Mesendoderm (in vitro differentiated cells): Measurements from ENCODE around the gene PRAF2.
A peak's percentile ranks its signal among the peaks of the same experiment; 100 is the strongest.

Experiments used
- DNase-seq: peaks from one replicate; pipeline ENCODE4 v3.0.0; 2013
- H2AK5ac ChIP-seq: 2 replicates; pipeline ENCODE4 v1.6.1; 2013; ENCODE audit warnings: low read length, inconsistent platforms
- H2BK120ac ChIP-seq: 2 replicates; pipeline ENCODE4 v1.6.1; 2013; ENCODE audit warnings: low read depth, mild to moderate bottlenecking, low read length, moderate library complexity, mixed read lengths
- H2BK15ac ChIP-seq: replicated peaks from 2 replicates; pipeline ENCODE4 v1.6.1; 2013; ENCODE audit warnings: low read depth, mild to moderate bottlenecking, moderate library complexity
- H2BK5ac ChIP-seq: 2 replicates; pipeline ENCODE4 v1.6.1; 2013; ENCODE audit warnings: low read length, inconsistent platforms
- H3K18ac ChIP-seq: 2 replicates; pipeline ENCODE4 v1.6.1; 2013; ENCODE audit warnings: mild to moderate bottlenecking, low read length, mixed read lengths
- H3K23ac ChIP-seq: one replicate; pipeline ENCODE4 v1.6.1; 2013; ENCODE audit warnings: low read length
- H3K27ac ChIP-seq: 2 replicates; pipeline ENCODE4 v1.5.1; 2013; ENCODE audit warnings: low read depth, mild to moderate bottlenecking, inconsistent platforms, low read length, moderate library complexity
- H3K27me3 ChIP-seq: 2 replicates; pipeline ENCODE4 v1.6.1; 2013; ENCODE audit warnings: low read length, control low read depth, mild to moderate bottlenecking, inconsistent platforms; ENCODE audit not compliant: insufficient read depth, poor library complexity
- H3K36me3 ChIP-seq: 2 replicates; pipeline ENCODE4 v1.6.1; 2013; ENCODE audit warnings: low read length, inconsistent platforms; ENCODE audit not compliant: control insufficient read depth, insufficient read depth
- H3K4ac ChIP-seq: one replicate; pipeline ENCODE4 v1.6.1; 2013; ENCODE audit warnings: low read depth, mild to moderate bottlenecking, low read length, moderate library complexity
- H3K4me1 ChIP-seq: 2 replicates; pipeline ENCODE4 v1.6.1; 2013; ENCODE audit warnings: low read depth, low read length, inconsistent platforms; ENCODE audit not compliant: control insufficient read depth
- H3K4me2 ChIP-seq: 2 replicates; pipeline ENCODE4 v1.6.1; 2013; ENCODE audit warnings: low read length
- H3K4me3 ChIP-seq: 2 replicates; pipeline ENCODE4 v1.5.1; 2013; ENCODE audit warnings: mild to moderate bottlenecking, low read length
- H3K56ac ChIP-seq: one replicate; pipeline ENCODE4 v1.6.1; 2013; ENCODE audit warnings: low read length
- H3K79me1 ChIP-seq: 2 replicates; pipeline ENCODE4 v1.6.1; 2013; ENCODE audit warnings: low read length, inconsistent platforms
- H3K79me2 ChIP-seq: 2 replicates; pipeline ENCODE4 v1.6.1; 2013; ENCODE audit warnings: mild to moderate bottlenecking, low read length; ENCODE audit not compliant: control insufficient read depth, insufficient read depth
- H3K9ac ChIP-seq: 2 replicates; pipeline ENCODE4 v1.6.1; 2013; ENCODE audit warnings: low read length, inconsistent platforms
- H4K5ac ChIP-seq: one replicate; pipeline ENCODE4 v1.6.1; 2013; ENCODE audit warnings: low read length
- H4K8ac ChIP-seq: one replicate; pipeline ENCODE4 v1.6.1; 2013; ENCODE audit warnings: low read depth, mild to moderate bottlenecking, control low read depth, low read length, moderate library complexity
- WGBS: extraction: QIAGEN DNeasy Blood & Tissue Kit; methylation state at CpG from one replicate; pipeline ENCODE4 v1.1.7; 2013; ENCODE audit warnings: low lambda C conversion rate, missing lambda C conversion rate; ENCODE audit not compliant: insufficient coverage; ENCODE audit errors: extremely low coverage; 5-methylcytosine and 5-hydroxymethylcytosine counted together

PRAF2 gene

DNA sequence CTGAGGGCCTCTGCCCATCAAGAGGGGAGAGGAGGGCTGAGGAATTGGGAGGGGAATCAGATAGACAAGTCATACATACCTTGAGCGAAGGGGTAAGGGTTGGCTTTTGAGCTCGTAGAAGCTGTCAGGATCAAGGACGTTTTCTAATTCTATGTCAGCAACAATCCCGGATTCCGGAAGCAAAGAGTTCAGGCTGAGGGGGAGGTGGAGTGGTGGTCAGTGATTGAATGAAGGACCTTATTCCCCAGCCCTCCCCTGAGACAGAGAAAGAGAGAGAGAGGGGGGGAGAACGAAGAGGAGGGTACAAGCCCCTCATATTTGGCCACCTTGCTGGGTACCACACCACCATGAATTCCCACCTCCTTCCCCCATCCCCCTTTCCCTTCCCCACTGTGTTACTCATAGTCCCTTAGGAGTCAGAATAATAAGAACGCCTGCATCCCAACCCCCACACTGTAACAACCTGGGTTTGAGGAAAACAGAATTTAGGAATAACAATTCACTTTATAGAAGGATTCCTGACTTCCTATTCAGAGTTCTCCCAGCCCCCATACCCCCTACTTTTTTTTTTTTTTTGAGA is 33.3 kb downstream of the PRAF2 start:
- Histone ChIP-seq H2BK15ac (no peak overlapping the region), H3K27ac (peak overlapping the region; percentile 93), H4K5ac (no peak overlapping the region), H2BK5ac (no peak overlapping the region), H3K56ac (peak overlapping the region; percentile 49), H2AK5ac (no peak overlapping the region), H3K4me2 (peak overlapping the region; percentile 40), H3K79me2 (peaks cover 9% of the 10 kb centered on the region), H3K4me1 (peaks cover 4% of the 10 kb centered on the region), H3K18ac (peak overlapping the region; percentile 71), H3K23ac (no peak overlapping the region), H4K8ac (peak overlapping the region; percentile 56), H3K36me3 (peaks cover 3% of the 10 kb centered on the region), H3K4me3 (no peak overlapping the region), H3K27me3 (no peaks in the 10 kb centered on the region), H3K9ac (peak overlapping the region; percentile 44), H2BK120ac (no peak overlapping the region), H3K79me1 (no peaks in the 10 kb centered on the region), H3K4ac (no peak overlapping the region)
- no CpG with 5 or more reads among the region's 7 CpGs for WGBS
- DNase-seq, result no peak

DNA sequence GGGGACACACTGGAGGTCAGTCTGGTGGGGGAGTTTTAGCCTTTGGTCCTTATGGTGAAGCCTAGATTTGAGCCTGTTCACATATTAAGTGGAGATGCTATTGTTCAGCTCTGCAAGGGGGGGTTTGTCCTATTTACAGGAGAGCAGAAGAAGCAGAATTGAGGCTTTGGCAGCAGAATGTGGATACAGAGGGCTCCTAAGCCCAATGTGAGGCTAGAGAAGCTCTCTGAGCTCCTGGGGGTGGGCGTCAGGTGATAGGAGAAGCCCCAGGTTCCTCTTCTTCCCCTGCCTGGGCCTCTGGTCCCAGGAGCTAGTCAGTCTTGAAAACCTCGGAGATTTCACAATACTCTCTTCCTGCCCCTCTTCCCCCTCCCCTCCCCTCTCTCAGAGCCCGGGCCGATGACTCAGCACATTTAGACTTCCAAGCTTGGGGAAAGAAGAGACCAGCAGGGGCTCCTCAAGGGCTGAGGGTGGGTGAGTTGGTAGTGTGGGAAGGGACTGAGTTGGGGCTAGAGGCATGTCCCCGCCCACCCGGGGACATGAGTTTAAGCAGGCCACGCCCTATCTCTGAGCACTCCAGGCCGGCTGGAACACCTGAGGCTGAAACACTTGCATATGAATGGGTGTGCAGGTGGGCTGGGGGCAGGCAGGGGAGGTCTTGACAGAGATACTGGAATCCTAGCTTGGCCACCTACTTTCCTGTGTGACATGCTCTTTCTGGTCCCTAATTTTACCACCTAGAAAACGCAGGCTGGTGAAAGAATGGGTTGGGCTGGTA is 34.0 kb downstream of the PRAF2 start:
- H3K23ac ChIP-seq, result peak overlapping the region; percentile 89
- H3K36me3 ChIP-seq, result peaks cover 3% of the 10 kb centered on the region
- H3K27ac ChIP-seq, result peak overlapping the region; percentile 97
- H3K18ac ChIP-seq, result peak overlapping the region; percentile 82
- H3K27me3 ChIP-seq, result no peaks in the 10 kb centered on the region
- H4K8ac ChIP-seq, result no peak overlapping the region
- peak overlapping the region; percentile 85 for H3K4ac ChIP-seq
- no peak overlapping the region for H4K5ac ChIP-seq
- H2AK5ac ChIP-seq, result peak overlapping the region; percentile 88
- DNase-seq, result peak; percentile 99
- no peak overlapping the region for H3K4me3 ChIP-seq
- H2BK15ac ChIP-seq, result no peak overlapping the region
- H3K79me1 ChIP-seq, result no peaks in the 10 kb centered on the region
- H3K4me1 ChIP-seq, result peaks cover 4% of the 10 kb centered on the region
- no CpG with 5 or more reads among the region's 9 CpGs for WGBS
- peak overlapping the region; percentile 6 for H2BK120ac ChIP-seq
- H3K4me2 ChIP-seq, result peak overlapping the region; percentile 40
- H2BK5ac ChIP-seq, result peak overlapping the region; percentile 96
- peak overlapping the region; percentile 86 for H3K56ac ChIP-seq
- peak overlapping the region; percentile 62 for H3K9ac ChIP-seq
- peaks cover 9% of the 10 kb centered on the region for H3K79me2 ChIP-seq

DNA sequence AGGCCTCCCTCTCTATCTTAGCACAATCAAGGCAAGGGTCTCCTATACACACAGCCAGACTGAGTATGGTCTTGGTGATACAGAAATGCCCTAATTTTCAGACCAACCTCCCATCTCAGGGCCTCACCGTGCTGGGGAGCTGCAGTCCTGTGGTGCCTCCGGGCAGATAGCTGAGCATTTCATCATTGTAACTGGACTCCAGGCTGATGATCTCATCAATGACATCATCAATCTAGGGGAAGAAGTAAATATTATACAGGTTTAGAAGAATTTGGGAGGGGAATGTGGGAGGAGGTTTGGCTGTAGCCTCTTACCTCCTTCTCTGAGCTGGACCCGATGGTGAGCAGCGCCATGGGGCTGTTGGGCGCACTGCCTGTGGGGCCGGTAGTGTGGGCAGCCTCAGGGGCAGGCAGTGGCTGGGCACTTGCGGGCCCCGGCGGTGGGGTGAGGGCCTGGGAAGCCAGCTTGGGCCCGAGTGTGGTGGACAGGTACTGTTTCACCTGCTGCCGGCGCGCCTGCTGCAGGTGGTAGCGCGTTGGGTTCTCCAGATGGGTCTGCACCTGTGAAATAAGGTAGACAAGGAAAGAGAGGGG is 35.8 kb downstream of the PRAF2 start:
- Histone ChIP-seq H2AK5ac (no peak overlapping the region), H3K4me2 (no peak overlapping the region), H3K36me3 (peaks cover 3% of the 10 kb centered on the region), H3K27me3 (no peaks in the 10 kb centered on the region), H3K4ac (no peak overlapping the region), H3K4me1 (peaks cover 4% of the 10 kb centered on the region), H3K79me2 (peaks cover 9% of the 10 kb centered on the region), H4K8ac (no peak overlapping the region), H3K18ac (no peak overlapping the region), H3K23ac (no peak overlapping the region), H3K79me1 (no peaks in the 10 kb centered on the region), H2BK120ac (no peak overlapping the region), H2BK15ac (no peak overlapping the region), H3K56ac (no peak overlapping the region), H4K5ac (no peak overlapping the region), H3K9ac (no peak overlapping the region), H3K27ac (no peak overlapping the region), H3K4me3 (no peak overlapping the region), H2BK5ac (no peak overlapping the region)
- WGBS, result no CpG with 5 or more reads among the region's 15 CpGs
- DNase-seq, result no peak

DNA sequence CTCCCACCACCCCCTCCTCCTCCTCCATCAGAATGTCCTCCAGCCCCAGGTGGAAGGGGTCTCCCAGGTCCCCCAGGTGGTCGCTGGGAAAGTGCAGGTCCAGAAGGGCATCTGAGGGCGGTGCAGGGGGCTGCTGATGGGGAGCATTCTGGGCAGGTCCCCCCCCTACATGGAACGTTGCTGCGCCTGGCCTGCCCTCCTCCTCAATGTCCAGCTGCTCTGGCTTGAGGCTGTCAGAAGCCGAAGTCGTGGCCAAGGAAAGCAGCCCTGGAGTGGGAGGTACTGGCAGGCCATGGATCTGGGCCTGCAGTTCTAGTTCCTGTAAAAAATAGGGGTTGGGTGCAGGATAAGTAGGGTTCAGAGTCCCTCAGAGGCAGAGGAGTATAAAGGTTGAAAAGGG is 43.5 kb downstream of the PRAF2 start:
- Histone ChIP-seq H2BK15ac (no peak overlapping the region), H3K18ac (no peak overlapping the region), H2BK5ac (no peak overlapping the region), H3K36me3 (no peaks in the 10 kb centered on the region), H4K8ac (no peak overlapping the region), H3K4me1 (no peaks in the 10 kb centered on the region), H3K9ac (no peak overlapping the region), H3K79me1 (no peaks in the 10 kb centered on the region), H3K23ac (no peak overlapping the region), H3K27me3 (no peaks in the 10 kb centered on the region), H3K79me2 (no peaks in the 10 kb centered on the region), H3K56ac (no peak overlapping the region), H2AK5ac (no peak overlapping the region), H3K4me3 (no peak overlapping the region), H4K5ac (no peak overlapping the region), H3K4ac (no peak overlapping the region), H3K4me2 (no peak overlapping the region), H3K27ac (no peak overlapping the region), H2BK120ac (no peak overlapping the region)
- no CpG with 5 or more reads among the region's 6 CpGs for WGBS
- DNase-seq, result no peak

DNA sequence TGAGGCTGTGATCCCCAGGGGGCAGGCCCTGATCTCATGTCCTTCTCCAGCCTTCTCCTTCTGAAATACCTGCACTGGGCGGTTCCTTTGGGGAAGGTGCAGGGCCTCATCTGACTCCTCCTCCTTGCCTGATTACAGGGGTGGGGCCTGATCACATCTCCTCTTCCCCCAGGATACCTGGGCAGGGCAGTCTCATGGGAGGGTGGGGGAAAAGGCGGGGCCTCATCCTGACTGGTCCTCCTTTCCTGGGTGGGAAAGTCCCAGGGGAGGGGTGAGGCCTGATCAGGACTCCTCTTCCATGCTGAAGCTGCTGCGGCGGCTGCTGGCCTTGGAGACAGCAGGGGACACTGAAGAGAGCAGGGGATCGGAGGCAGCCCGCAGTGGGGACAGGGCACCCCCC is 43.9 kb downstream of the PRAF2 start:
- no peak overlapping the region for H3K4me2 ChIP-seq
- H2BK5ac ChIP-seq, result no peak overlapping the region
- H2BK15ac ChIP-seq, result no peak overlapping the region
- H3K4ac ChIP-seq, result no peak overlapping the region
- no peak overlapping the region for H3K4me3 ChIP-seq
- no peak overlapping the region for H3K27ac ChIP-seq
- no peak overlapping the region for H3K18ac ChIP-seq
- DNase-seq, result peak; percentile 73
- no peaks in the 10 kb centered on the region for H3K4me1 ChIP-seq
- no peaks in the 10 kb centered on the region for H3K79me2 ChIP-seq
- H3K36me3 ChIP-seq, result no peaks in the 10 kb centered on the region
- no peak overlapping the region for H3K56ac ChIP-seq
- no peaks in the 10 kb centered on the region for H3K27me3 ChIP-seq
- H3K79me1 ChIP-seq, result no peaks in the 10 kb centered on the region
- no peak overlapping the region for H3K9ac ChIP-seq
- H2BK120ac ChIP-seq, result no peak overlapping the region
- no peak overlapping the region for H3K23ac ChIP-seq
- H4K5ac ChIP-seq, result no peak overlapping the region
- H4K8ac ChIP-seq, result no peak overlapping the region
- no peak overlapping the region for H2AK5ac ChIP-seq
- WGBS, result no CpG with 5 or more reads among the region's 6 CpGs
